Measurements from ENCODE around the gene GJB3. TPM values are rescaled to one million over a fixed set of nuclear protein-coding genes. Genes with fewer than 3 reads are reported as not detected.

Gene GJB3
- total RNA-seq, 1 experiment from 2014 or later, result 0.96 TPM

- H2AK5ac ChIP-seq (ENCODE audit: insufficient read length, low read length), result no peak overlapping the region
- no peak overlapping the region for H3K9ac ChIP-seq (ENCODE audit: extremely low read depth, insufficient read length, low read length)
- H3T11ph ChIP-seq (ENCODE audit: low read length), result no peak overlapping the region
- peaks cover 13 to 16% of the 10 kb centered on the region in 2 experiments for H3K4me1 Mint-ChIP-seq
- no peak overlapping the region for H4K8ac ChIP-seq (replicated peaks; ENCODE audit: insufficient read length, low read depth, low read length)
- H3K4me3 Mint-ChIP-seq, result no peak overlapping the region
- H3K79me1 ChIP-seq (ENCODE audit: insufficient read depth, low read depth, low read length, poor library complexity, severe bottlenecking), result no peaks in the 10 kb centered on the region
- H3K23ac ChIP-seq (ENCODE audit: insufficient read length, low read depth, low read length), result no peak overlapping the region
- H4K91ac ChIP-seq (ENCODE audit: insufficient read length, low read depth, low read length), result no peak overlapping the region
- no peak overlapping the region for H2BK120ac ChIP-seq (ENCODE audit: low read depth, low read length, poor library complexity, severe bottlenecking)
- no peak overlapping the region for H3K27ac Mint-ChIP-seq
- H3K4me1 ChIP-seq (ENCODE audit: insufficient read depth, low read length), result 0 out of 2 replicates have a peak, but pooled peaks cover 3% of the 10 kb centered on the region
- no peak overlapping the region for H3K27ac ChIP-seq (ENCODE audit: insufficient read length, low read depth, low read length)
- TF ChIP-seq, protein P1, sequence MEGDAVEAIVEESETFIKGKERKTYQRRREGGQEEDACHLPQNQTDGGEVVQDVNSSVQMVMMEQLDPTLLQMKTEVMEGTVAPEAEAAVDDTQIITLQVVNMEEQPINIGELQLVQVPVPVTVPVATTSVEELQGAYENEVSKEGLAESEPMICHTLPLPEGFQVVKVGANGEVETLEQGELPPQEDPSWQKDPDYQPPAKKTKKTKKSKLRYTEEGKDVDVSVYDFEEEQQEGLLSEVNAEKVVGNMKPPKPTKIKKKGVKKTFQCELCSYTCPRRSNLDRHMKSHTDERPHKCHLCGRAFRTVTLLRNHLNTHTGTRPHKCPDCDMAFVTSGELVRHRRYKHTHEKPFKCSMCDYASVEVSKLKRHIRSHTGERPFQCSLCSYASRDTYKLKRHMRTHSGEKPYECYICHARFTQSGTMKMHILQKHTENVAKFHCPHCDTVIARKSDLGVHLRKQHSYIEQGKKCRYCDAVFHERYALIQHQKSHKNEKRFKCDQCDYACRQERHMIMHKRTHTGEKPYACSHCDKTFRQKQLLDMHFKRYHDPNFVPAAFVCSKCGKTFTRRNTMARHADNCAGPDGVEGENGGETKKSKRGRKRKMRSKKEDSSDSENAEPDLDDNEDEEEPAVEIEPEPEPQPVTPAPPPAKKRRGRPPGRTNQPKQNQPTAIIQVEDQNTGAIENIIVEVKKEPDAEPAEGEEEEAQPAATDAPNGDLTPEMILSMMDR (conservative IDR thresholded peaks at IDR 0.05), result no peak
- no peak for DNase-seq
- peaks cover 32% of the 10 kb centered on the region for H3K27me3 Mint-ChIP-seq (ENCODE audit: low read depth)
- H3K36me3 Mint-ChIP-seq (ENCODE audit: insufficient read depth in 1 of 3, low read depth in 3 of 3), result no peaks in the 10 kb centered on the region
- H3K4ac ChIP-seq (ENCODE audit: low read depth, low read length), result no peak overlapping the region
- H2BK5ac ChIP-seq (ENCODE audit: insufficient read length, low read length), result no peak overlapping the region
- H3K4me2 ChIP-seq (ENCODE audit: insufficient read depth, insufficient read length, low read length), result no peak overlapping the region
- H3K56ac ChIP-seq (ENCODE audit: insufficient read length, low read depth, low read length), result no peak overlapping the region
- H2BK15ac ChIP-seq (ENCODE audit: low read depth, low read length), result no peak overlapping the region
- peaks cover 13% of the 10 kb centered on the region for H3K23me2 ChIP-seq (ENCODE audit: insufficient read length, low read depth, low read length, poor library complexity, severe bottlenecking)
- H4K20me1 ChIP-seq (ENCODE audit: control insufficient read depth, insufficient read depth, insufficient read length), result no peaks in the 10 kb centered on the region
- no peak overlapping the region for H3K18ac ChIP-seq (ENCODE audit: insufficient read length, low read depth, low read length)
- H4K5ac ChIP-seq (ENCODE audit: insufficient read length, low read depth, low read length), result no peak overlapping the region
- peaks cover 3% of the 10 kb centered on the region; the same call in 1 of the 2 replicates for H3K27me3 ChIP-seq (ENCODE audit: insufficient read depth, low read length)
- WGBS (ENCODE audit: extremely low coverage, insufficient read length, low lambda C conversion rate), result no CpG with 5 or more reads among the region's 22 CpGs
- H3K9me3 ChIP-seq (ENCODE audit: control insufficient read depth, low read depth, low read length), result no peaks in the 10 kb centered on the region
- no peak overlapping the region for H2AFZ ChIP-seq (ENCODE audit: low read length)
- no peak overlapping the region for H2BK12ac ChIP-seq (ENCODE audit: insufficient read length, low read depth, low read length)
- no peak overlapping the region for H2BK20ac ChIP-seq (ENCODE audit: low read depth, low read length, poor library complexity, severe bottlenecking)
- no peak overlapping the region for H3K14ac ChIP-seq (ENCODE audit: insufficient read depth, low read length)
- H3K79me2 ChIP-seq (ENCODE audit: insufficient read depth, low read length), result no peaks in the 10 kb centered on the region
- no peaks in the 10 kb centered on the region; a peak in 1 of 5 replicates for H3K9me3 Mint-ChIP-seq
Measured at GRCh38 chr1:34785231-34785874, 4.3 kb downstream of the GJB3 start.
